ENCODE measurements around the gene EMP2. TPM values are rescaled to one million over a fixed set of nuclear protein-coding genes. Genes with fewer than 3 reads are reported as not detected.
A peak's percentile ranks its signal among the peaks of the same experiment; 100 is the strongest.

Gene EMP2
- total and polyA plus RNA-seq, 8 donors: 10.7 to 60.9 (median 38.8) TPM

DNA sequence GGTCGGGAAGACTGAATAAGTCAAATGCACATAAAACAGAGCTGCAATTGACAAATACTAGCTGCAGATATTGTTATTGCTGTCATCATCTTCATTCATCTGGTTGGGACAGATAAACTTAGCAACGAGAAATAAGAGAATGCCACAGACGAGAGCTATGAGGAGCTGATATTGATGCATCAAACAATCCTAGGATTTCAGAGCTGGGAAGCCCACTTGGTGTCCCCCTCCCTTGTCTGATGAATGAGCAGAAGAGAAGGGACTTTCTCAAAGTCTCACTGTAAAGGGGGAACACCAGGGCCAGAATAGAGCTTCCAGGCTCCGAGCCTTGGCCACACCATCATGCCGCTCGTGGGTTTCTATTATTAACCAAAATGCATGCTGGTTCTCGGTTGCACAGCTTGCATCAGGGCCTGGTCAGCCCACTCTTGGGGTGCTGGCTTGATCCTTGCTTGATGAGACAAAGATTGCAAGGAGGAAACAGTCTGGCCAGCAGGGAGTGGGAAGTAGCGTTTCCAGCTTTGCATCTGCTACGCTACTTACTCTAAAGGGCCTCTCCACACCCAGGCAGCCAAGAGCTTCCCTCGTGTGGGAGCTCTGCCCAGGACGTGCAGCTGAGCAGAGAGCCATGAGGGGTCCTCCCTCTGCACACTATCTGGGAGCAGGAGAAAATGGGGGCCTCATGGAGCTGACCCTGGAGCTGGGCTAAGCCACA, 28.4 kb upstream of the EMP2 start:
- no peaks in the 10 kb centered on the region for H3K36me3 ChIP-seq
- no peak for TF ChIP-seq EP300 (IDR thresholded peaks at IDR 0.05)
- TF ChIP-seq, protein P1, sequence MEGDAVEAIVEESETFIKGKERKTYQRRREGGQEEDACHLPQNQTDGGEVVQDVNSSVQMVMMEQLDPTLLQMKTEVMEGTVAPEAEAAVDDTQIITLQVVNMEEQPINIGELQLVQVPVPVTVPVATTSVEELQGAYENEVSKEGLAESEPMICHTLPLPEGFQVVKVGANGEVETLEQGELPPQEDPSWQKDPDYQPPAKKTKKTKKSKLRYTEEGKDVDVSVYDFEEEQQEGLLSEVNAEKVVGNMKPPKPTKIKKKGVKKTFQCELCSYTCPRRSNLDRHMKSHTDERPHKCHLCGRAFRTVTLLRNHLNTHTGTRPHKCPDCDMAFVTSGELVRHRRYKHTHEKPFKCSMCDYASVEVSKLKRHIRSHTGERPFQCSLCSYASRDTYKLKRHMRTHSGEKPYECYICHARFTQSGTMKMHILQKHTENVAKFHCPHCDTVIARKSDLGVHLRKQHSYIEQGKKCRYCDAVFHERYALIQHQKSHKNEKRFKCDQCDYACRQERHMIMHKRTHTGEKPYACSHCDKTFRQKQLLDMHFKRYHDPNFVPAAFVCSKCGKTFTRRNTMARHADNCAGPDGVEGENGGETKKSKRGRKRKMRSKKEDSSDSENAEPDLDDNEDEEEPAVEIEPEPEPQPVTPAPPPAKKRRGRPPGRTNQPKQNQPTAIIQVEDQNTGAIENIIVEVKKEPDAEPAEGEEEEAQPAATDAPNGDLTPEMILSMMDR (IDR thresholded peaks at IDR 0.05): no peak
- TF ChIP-seq POLR2A (IDR thresholded peaks at IDR 0.05): no peak
- TF ChIP-seq POLR2AphosphoS5 (IDR thresholded peaks at IDR 0.05): no peak
- 64 to 76% (median 69%) methylated on average over 11 of the region's 11 CpGs for WGBS, 5 donors
- H3K9me3 ChIP-seq: no peaks in the 10 kb centered on the region
- peak in 1 of 2 donors; percentile 79 for DNase-seq
- intact Hi-C loops (cut with DNase I; ENCODE audit: low total_unique reads): no loop called here
- peaks cover 0 to 8% (median 3%) of the 10 kb centered on the region in 4 donors for H3K4me1 ChIP-seq
- no peak overlapping the region for H3K4me3 ChIP-seq
- H3K27me3 ChIP-seq: no peaks in the 10 kb centered on the region
- peak overlapping the region in 3 of 5 donors; percentile 38 to 50 (median 43) for H3K27ac ChIP-seq

DNA sequence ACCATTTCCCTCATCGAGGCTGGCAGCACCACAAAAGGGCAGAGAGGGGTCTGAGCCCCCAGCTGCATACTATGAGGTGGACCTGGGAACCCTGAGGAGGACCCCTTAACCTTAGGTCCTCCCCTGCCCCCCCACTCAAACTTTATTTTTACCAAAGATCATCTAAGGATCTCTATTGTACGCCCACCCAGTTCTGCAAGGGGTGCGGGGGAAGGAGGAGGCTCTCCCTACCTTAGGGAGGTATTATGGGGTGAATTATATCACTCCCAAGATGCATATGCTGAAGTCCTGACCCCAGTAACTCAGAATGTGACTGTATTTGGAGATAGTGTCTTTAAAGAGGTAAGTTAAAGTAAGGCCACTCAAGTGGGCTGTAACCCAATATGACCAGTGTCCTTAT, 26.8 kb upstream of the EMP2 start:
- Histone ChIP-seq H3K27me3 (no peaks in the 10 kb centered on the region), H3K9me3 (no peaks in the 10 kb centered on the region), H3K27ac (no peak overlapping the region), H3K36me3 (no peaks in the 10 kb centered on the region), H3K4me3 (no peak overlapping the region), H3K4me1 (peaks cover 0 to 7% (median 3%) of the 10 kb centered on the region in 4 donors)
- intact Hi-C loops (cut with DNase I; ENCODE audit: low total_unique reads): no loop called here
- TF ChIP-seq POLR2A (IDR thresholded peaks at IDR 0.05): no peak
- TF ChIP-seq POLR2AphosphoS5 (IDR thresholded peaks at IDR 0.05): no peak
- TF ChIP-seq, protein P1 (IDR thresholded peaks at IDR 0.05): no peak
- TF ChIP-seq EP300 (IDR thresholded peaks at IDR 0.05): no peak
- no peak for DNase-seq
- 71 to 79% (median 76%) methylated on average over 3 of the region's 3 CpGs for WGBS, 5 donors

DNA sequence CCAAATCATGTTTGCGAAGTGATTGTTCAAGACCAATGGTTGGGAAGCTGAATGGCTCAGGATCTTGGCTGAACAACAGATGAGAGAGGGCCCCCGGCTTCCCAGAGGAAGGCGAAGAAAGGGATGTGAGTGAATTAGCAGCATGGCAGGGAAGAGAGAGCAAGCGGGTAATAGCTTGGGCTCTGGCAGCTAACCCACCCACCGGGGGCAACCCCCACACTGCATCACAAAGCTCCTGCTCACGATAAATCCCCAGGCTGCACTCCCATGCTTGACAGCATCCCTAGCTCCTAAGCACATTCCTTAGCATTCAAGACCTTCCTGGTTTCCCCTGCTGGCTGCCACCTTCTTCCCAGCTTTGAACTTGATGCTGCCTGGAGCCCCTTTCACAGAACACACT, 26.2 kb upstream of the EMP2 start:
- intact Hi-C loops (cut with DNase I; ENCODE audit: low total_unique reads): no loop called here
- H3K36me3 ChIP-seq: no peaks in the 10 kb centered on the region
- H3K4me1 ChIP-seq: peaks cover 0 to 12% (median 8%) of the 10 kb centered on the region in 4 donors
- 70 to 81% (median 79%) methylated on average over 6 of the region's 6 CpGs for WGBS, 5 donors
- H3K9me3 ChIP-seq: no peaks in the 10 kb centered on the region
- TF ChIP-seq POLR2A (IDR thresholded peaks at IDR 0.05): no peak
- TF ChIP-seq POLR2AphosphoS5 (IDR thresholded peaks at IDR 0.05): no peak
- TF ChIP-seq EP300 (IDR thresholded peaks at IDR 0.05): no peak
- TF ChIP-seq, protein P1 (IDR thresholded peaks at IDR 0.05): no peak
- DNase-seq: no peak
- no peak overlapping the region for H3K4me3 ChIP-seq
- no peaks in the 10 kb centered on the region for H3K27me3 ChIP-seq
- no peak overlapping the region for H3K27ac ChIP-seq

DNA sequence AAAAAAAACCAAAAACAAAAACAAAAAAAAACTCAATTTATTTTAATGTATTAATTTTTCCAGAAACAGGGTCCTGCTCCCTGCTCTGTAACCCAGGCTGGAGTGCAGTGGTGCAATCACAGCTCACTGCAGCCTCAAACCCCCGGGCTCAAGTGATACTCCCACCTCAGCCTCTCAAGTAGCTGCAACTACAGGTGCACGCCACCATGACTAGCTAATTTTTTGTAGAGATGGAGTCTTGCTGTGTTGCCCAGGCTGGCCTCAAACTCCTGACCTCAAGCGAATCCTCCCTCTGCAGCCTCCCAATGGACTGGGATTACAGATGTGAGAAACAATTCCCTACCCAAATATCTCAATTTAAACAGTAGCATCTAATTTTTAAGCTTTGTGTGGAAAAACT, 25.2 kb upstream of the EMP2 start:
- Histone ChIP-seq H3K27me3 (no peaks in the 10 kb centered on the region), H3K4me3 (no peak overlapping the region), H3K36me3 (no peaks in the 10 kb centered on the region), H3K27ac (no peak overlapping the region), H3K4me1 (peaks cover 0 to 18% (median 13%) of the 10 kb centered on the region in 4 donors), H3K9me3 (no peaks in the 10 kb centered on the region)
- DNase-seq: no peak
- intact Hi-C loops (cut with DNase I; ENCODE audit: low total_unique reads): no loop called here
- TF ChIP-seq EP300 (IDR thresholded peaks at IDR 0.05) (no peak), POLR2AphosphoS5 (IDR thresholded peaks at IDR 0.05) (no peak), POLR2A (IDR thresholded peaks at IDR 0.05) (no peak)
- TF ChIP-seq, protein P1 (IDR thresholded peaks at IDR 0.05): no peak
- 89 to 94% (median 93%) methylated on average over 3 of the region's 3 CpGs for WGBS, 5 donors
